Left hindlimb (tissue), 1 donor: ENCODE data around the gene MAML3.

Experiments
- DNase-seq: peaks from one replicate; pipeline ENCODE4 v3.0.0-alpha.2; 2018

The MAML3 gene

GRCh38 chr4:139853309-139853708 lies 300.7 kb downstream of the MAML3 start:
- no peak for DNase-seq

- DNase-seq, result no peak
These were observed 301.2 kb downstream of the MAML3 start for GRCh38 chr4:139852612-139853269.

- no peak for DNase-seq
These were observed 302.3 kb downstream of the MAML3 start for GRCh38 chr4:139851639-139852038.

- no peak for DNase-seq
These were observed 302.9 kb downstream of the MAML3 start for GRCh38 chr4:139851133-139851532.

GRCh38 chr4:139849219-139849618 lies 304.8 kb downstream of the MAML3 start:
- no peak for DNase-seq

GRCh38 chr4:139848028-139848427 lies 306.0 kb downstream of the MAML3 start:
- no peak for DNase-seq

GRCh38 chr4:139847602-139848001 lies 306.4 kb downstream of the MAML3 start:
- DNase-seq, result no peak

- DNase-seq, result no peak
These were observed 307.2 kb downstream of the MAML3 start for GRCh38 chr4:139846766-139847165.

- no peak for DNase-seq
These were observed 308.4 kb downstream of the MAML3 start for GRCh38 chr4:139845453-139846093.

- DNase-seq, result no peak
These were observed 309.4 kb downstream of the MAML3 start for GRCh38 chr4:139844459-139845036.

- no peak for DNase-seq
These were observed 309.9 kb downstream of the MAML3 start for GRCh38 chr4:139844057-139844456.

GRCh38 chr4:139843641-139844040 lies 310.3 kb downstream of the MAML3 start:
- DNase-seq, result no peak

- no peak for DNase-seq
These were observed 312.4 kb downstream of the MAML3 start for GRCh38 chr4:139841464-139842195.

GRCh38 chr4:139840773-139841172 lies 313.2 kb downstream of the MAML3 start:
- no peak for DNase-seq

- DNase-seq, result no peak
These were observed 314.5 kb downstream of the MAML3 start for GRCh38 chr4:139839403-139840031.

GRCh38 chr4:139838811-139839210 lies 315.2 kb downstream of the MAML3 start:
- DNase-seq, result no peak

- DNase-seq, result no peak
These were observed 319.0 kb downstream of the MAML3 start for GRCh38 chr4:139834981-139835391.

- DNase-seq, result no peak
These were observed 319.7 kb downstream of the MAML3 start for GRCh38 chr4:139834226-139834662.

- DNase-seq, result no peak
These were observed 320.7 kb downstream of the MAML3 start for GRCh38 chr4:139833151-139833910.

GRCh38 chr4:139828966-139829664 lies 324.9 kb downstream of the MAML3 start:
- DNase-seq, result no peak

- DNase-seq, result no peak
These were observed 327.6 kb downstream of the MAML3 start for GRCh38 chr4:139826426-139826825.
